Panc1 (cell line): Measurements from ENCODE around the gene KCNQ1. TPM values are rescaled to one million over a fixed set of nuclear protein-coding genes. Genes with fewer than 3 reads are reported as not detected.

ENCODE experiments used
- ATAC-seq: fragments of 200-7000 bp; cut with Tn5 transposase; 2 replicates; pipeline ENCODE4 v1.9.1; 2020; ENCODE audit warnings: mild to moderate bottlenecking, moderate library complexity
- BruUV-seq: library from RNA; stranded (reverse); fragments of 400-500 nt; replicated peaks from 2 replicates; lab custom pipeline; 2021; lab: Mats Ljungman, UMichigan
- CTCF ChIA-PET: fragments of 300-600 bp; sonication (Branson Sonifier 250); formaldehyde crosslinking; loops from one replicate; lab custom pipeline; 2022; ENCODE audit warnings: antibody characterized with exemption; lab: Charles Lee
- POLR2A ChIA-PET: fragments of 300-600 bp; sonication (Branson Sonifier 250); formaldehyde crosslinking; loops from one replicate; lab custom pipeline; 2022; ENCODE audit warnings: antibody characterized with exemption; lab: Charles Lee
- DNase-seq: peaks from one replicate; pipeline ENCODE4 v3.0.0-alpha.2; 2010; ENCODE audit warnings: low read depth, low spot score
- H3K27ac ChIP-seq: 2 replicates; pipeline ENCODE4 v1.5.1; 2011; ENCODE audit warnings: mild to moderate bottlenecking, low read length, inconsistent platforms
- H3K27me3 ChIP-seq: fragments of 200-500 bp; sonication (Bioruptor generic); 2 replicates; pipeline ENCODE4 v1.6.0; 2014; ENCODE audit warnings: low read length, inconsistent platforms; ENCODE audit not compliant: control insufficient read depth, insufficient read depth
- H3K36me3 ChIP-seq: fragments of 200-500 bp; sonication (Bioruptor generic); 2 replicates; pipeline ENCODE4 v1.5.1; 2014; ENCODE audit warnings: inconsistent platforms, mild to moderate bottlenecking, low read length, moderate library complexity; ENCODE audit not compliant: control insufficient read depth, insufficient read depth
- H3K4me1 ChIP-seq: 2 replicates; pipeline ENCODE4 v1.5.1; 2011; ENCODE audit warnings: inconsistent platforms, mild to moderate bottlenecking, low read length, moderate library complexity; ENCODE audit not compliant: control insufficient read depth, insufficient read depth
- H3K4me3 ChIP-seq, 2 experiments: 2 replicates each; pipeline ENCODE4 v1.5.1; 2011 to 2012; ENCODE audit warnings: low read depth in 2 of 2, low read length in 2 of 2, mild to moderate bottlenecking in 2 of 2, inconsistent platforms in 1 of 2, moderate library complexity in 1 of 2
- H3K9me3 ChIP-seq: fragments of 200-500 bp; sonication (Bioruptor generic); 2 replicates; pipeline ENCODE4 v1.5.1; 2014; ENCODE audit warnings: low read depth, mild to moderate bottlenecking, inconsistent platforms, low read length, moderate library complexity; ENCODE audit not compliant: control insufficient read depth, insufficient read depth
- CTCF ChIP-seq: fragments of 450-650 bp; IDR thresholded peaks from 2 replicates; pipeline ENCODE4 v1.5.1; 2017; ENCODE audit warnings: mild to moderate bottlenecking
- POLR2AphosphoS5 ChIP-seq: IDR thresholded peaks from 2 replicates; pipeline ENCODE4 v1.6.1; 2012; ENCODE audit warnings: mild to moderate bottlenecking, low read depth, low read length, moderate library complexity
- SIN3A ChIP-seq: IDR thresholded peaks from 2 replicates; pipeline ENCODE4 v1.6.1; 2012; ENCODE audit warnings: low read depth, mild to moderate bottlenecking, low read length, moderate library complexity, borderline replicate concordance; ENCODE audit not compliant: insufficient read depth
- TCF7L2 ChIP-seq: IDR thresholded peaks from 2 replicates; pipeline ENCODE4 v1.6.1; 2011; ENCODE audit warnings: mild to moderate bottlenecking, low read depth, low read length, inconsistent platforms
- in situ Hi-C: cut with HindIII; loops from 2 replicates; pipeline ENCODE4 v1.10.0; 2016; ENCODE audit warnings: low sequenced_read_pairs, low pct_unique_long_range_greater_than_20kb
- intact Hi-C: fragments of 100-400 bp; cut with micrococcal nuclease; formaldehyde crosslinking; loops from one replicate; pipeline ENCODE4 v1.10.0; 2022; ENCODE audit not compliant: unreplicated experiment
- total RNA-seq: library from RNA; stranded (reverse); gene quantifications from one replicate; pipeline ENCODE4 v1.2.1, GENCODE V29; 2021; ENCODE audit not compliant: unreplicated experiment
- TF ChIP-seq, protein P1 (sequence below), 2 experiments: IDR thresholded peaks; 2 replicates each; pipeline ENCODE4 v1.6.1; 2011 to 2012; ENCODE audit warnings: low read depth in 2 of 2, control low read depth in 1 of 2, low read length in 1 of 2, mild to moderate bottlenecking in 1 of 2, moderate library complexity in 1 of 2; ENCODE audit not compliant: insufficient read depth in 1 of 2

KCNQ1 gene
- total RNA-seq, 1 experiment from 2014 or later: 1.0 TPM

- Histone ChIP-seq H3K27me3 (peaks cover 2% of the 10 kb centered on the region), H3K9me3 (no peaks in the 10 kb centered on the region), H3K4me3 (no peak overlapping the region), H3K4me1 (no peaks in the 10 kb centered on the region), H3K36me3 (no peaks in the 10 kb centered on the region), H3K27ac (no peak overlapping the region)
- in situ Hi-C loops: no loop called here
- DNase-seq (no peak), ATAC-seq (no peak)
- CTCF ChIA-PET: no interaction called here
- POLR2A ChIA-PET: no interaction called here
- intact Hi-C loops: no loop called here
- TF ChIP-seq CTCF: no peak
- TF ChIP-seq, protein P1, sequence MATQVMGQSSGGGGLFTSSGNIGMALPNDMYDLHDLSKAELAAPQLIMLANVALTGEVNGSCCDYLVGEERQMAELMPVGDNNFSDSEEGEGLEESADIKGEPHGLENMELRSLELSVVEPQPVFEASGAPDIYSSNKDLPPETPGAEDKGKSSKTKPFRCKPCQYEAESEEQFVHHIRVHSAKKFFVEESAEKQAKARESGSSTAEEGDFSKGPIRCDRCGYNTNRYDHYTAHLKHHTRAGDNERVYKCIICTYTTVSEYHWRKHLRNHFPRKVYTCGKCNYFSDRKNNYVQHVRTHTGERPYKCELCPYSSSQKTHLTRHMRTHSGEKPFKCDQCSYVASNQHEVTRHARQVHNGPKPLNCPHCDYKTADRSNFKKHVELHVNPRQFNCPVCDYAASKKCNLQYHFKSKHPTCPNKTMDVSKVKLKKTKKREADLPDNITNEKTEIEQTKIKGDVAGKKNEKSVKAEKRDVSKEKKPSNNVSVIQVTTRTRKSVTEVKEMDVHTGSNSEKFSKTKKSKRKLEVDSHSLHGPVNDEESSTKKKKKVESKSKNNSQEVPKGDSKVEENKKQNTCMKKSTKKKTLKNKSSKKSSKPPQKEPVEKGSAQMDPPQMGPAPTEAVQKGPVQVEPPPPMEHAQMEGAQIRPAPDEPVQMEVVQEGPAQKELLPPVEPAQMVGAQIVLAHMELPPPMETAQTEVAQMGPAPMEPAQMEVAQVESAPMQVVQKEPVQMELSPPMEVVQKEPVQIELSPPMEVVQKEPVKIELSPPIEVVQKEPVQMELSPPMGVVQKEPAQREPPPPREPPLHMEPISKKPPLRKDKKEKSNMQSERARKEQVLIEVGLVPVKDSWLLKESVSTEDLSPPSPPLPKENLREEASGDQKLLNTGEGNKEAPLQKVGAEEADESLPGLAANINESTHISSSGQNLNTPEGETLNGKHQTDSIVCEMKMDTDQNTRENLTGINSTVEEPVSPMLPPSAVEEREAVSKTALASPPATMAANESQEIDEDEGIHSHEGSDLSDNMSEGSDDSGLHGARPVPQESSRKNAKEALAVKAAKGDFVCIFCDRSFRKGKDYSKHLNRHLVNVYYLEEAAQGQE (IDR thresholded peaks at IDR 0.05; ENCODE audit: insufficient read depth in 1 of 2, low read depth in 2 of 2, low read length in 1 of 2): no peak
- TF ChIP-seq TCF7L2: no peak
- no peak for TF ChIP-seq SIN3A
- TF ChIP-seq POLR2AphosphoS5: no peak
- BruUV-seq: no TSS peak
These were observed 13.5 kb downstream of the KCNQ1 start for GRCh38 chr11:2458321-2458720.

DNA sequence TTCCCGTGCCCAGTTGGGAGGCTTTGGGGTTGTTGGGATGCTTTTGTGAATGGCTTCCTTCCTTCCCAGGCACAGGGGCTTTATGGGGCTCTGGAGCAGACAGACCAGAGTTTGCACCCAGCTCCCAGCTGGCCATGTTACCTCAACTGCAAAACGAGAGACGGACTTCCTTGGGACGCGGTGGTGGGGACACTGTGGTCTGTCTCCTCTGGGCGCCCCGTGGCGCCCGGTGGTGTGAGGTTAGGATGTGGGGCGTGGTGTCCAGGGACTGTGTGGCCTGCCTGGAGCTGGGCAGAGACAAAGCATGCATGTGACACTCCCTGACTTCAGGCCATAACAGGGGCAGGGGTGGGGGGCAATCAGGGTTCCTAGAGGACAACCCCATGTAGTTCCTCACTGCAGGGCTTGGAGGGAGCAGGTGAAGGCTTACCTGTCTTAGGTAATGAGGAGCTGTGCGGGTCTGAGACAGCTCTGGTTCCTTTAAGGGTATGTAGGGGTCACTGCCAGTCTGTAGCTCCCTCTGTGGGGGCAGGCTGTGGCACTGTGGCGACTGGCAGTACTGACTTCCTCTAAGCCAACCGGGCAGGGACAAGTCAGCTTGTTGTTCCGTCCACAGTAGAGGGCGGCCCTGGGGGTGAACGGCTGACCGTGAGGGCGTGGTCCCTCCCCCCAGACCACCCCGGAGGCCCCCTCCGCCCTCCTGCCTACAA lies 14.4 kb downstream of the KCNQ1 start:
- H3K27me3 ChIP-seq: no peaks in the 10 kb centered on the region; the same call in none of the 2 replicates
- intact Hi-C loops (no loop called here), in situ Hi-C loops (no loop called here)
- no peak overlapping the region for H3K27ac ChIP-seq
- no peaks in the 10 kb centered on the region for H3K36me3 ChIP-seq
- H3K9me3 ChIP-seq: no peaks in the 10 kb centered on the region
- no peak for DNase-seq
- BruUV-seq: no TSS peak
- ChIA-PET POLR2A (interaction anchor here (0.5 kb wide), 1 partner anchor 18 kb away, joined by 4 read pairs; no protein-coding TSS in a partner anchor), CTCF (interaction anchor here (0.7 kb wide), 1 partner anchor 733 kb away, joined by 3 read pairs; no protein-coding TSS in a partner anchor)
- no peak overlapping the region for H3K4me3 ChIP-seq
- H3K4me1 ChIP-seq: no peaks in the 10 kb centered on the region
- no peak for TF ChIP-seq POLR2AphosphoS5
- TF ChIP-seq, protein P1 (IDR thresholded peaks at IDR 0.05; ENCODE audit: insufficient read depth in 1 of 2, low read depth in 2 of 2, low read length in 1 of 2): no peak
- TF ChIP-seq CTCF: no peak
- TF ChIP-seq TCF7L2: no peak
- TF ChIP-seq SIN3A: no peak
- no peak for ATAC-seq
